Liver (tissue), 9 donors: ENCODE measurements around the gene KIF14. TPM values are rescaled to one million over a fixed set of nuclear protein-coding genes. Genes with fewer than 3 reads are reported as not detected.

ENCODE experiments used
- DNase-seq: peaks from one replicate; pipeline ENCODE4 v3.0.0-alpha.2; 2017; ENCODE audit warnings: low spot score
- H3K27ac ChIP-seq, 2 donors: one replicate each; pipeline ENCODE4 v1.7.0; 2013; ENCODE audit warnings: inconsistent platforms in 2 of 2, low read length in 2 of 2, control low read depth in 1 of 2, low read depth in 1 of 2, mild to moderate bottlenecking in 1 of 2
- H3K27me3 ChIP-seq, 4 donors: one replicate each; pipeline versions ENCODE4 v1.6.1 to v1.7.0; 2013; ENCODE audit warnings: low read length in 3 of 4, inconsistent platforms in 1 of 4, mild to moderate bottlenecking in 1 of 4, moderate library complexity in 1 of 4; ENCODE audit not compliant: control insufficient read depth in 4 of 4, insufficient read depth in 4 of 4
- H3K36me3 ChIP-seq, 4 donors: one replicate each; pipeline versions ENCODE4 v1.6.1 to v1.7.0; 2013; ENCODE audit warnings: low read length in 3 of 4, mild to moderate bottlenecking in 3 of 4, low read depth in 1 of 4, moderate library complexity in 1 of 4; ENCODE audit not compliant: control insufficient read depth in 4 of 4, insufficient read depth in 3 of 4
- H3K4me1 ChIP-seq, 4 donors: one replicate each; pipeline versions ENCODE4 v1.6.1 to v1.7.0; 2013; ENCODE audit warnings: low read length in 3 of 4, mild to moderate bottlenecking in 3 of 4, moderate library complexity in 1 of 4; ENCODE audit not compliant: control insufficient read depth in 4 of 4, insufficient read depth in 4 of 4
- H3K4me3 ChIP-seq, 3 donors: one replicate each; pipeline versions ENCODE4 v1.6.1 to v1.7.0; 2013; ENCODE audit warnings: low read length in 3 of 3, control low read depth in 1 of 3, low read depth in 1 of 3, mild to moderate bottlenecking in 1 of 3
- H3K9ac ChIP-seq, 2 donors: one replicate each; pipeline ENCODE4 v1.7.0; 2013; ENCODE audit warnings: low read length in 2 of 2, mild to moderate bottlenecking in 2 of 2, moderate library complexity in 2 of 2, control low read depth in 1 of 2, low read depth in 1 of 2
- H3K9me3 ChIP-seq, 4 donors: one replicate each; pipeline versions ENCODE4 v1.6.1 to v1.7.0; 2013; ENCODE audit warnings: low read length in 3 of 4; ENCODE audit not compliant: control insufficient read depth in 4 of 4
- EGR1 ChIP-seq, 2 donors: IDR thresholded peaks; 2 replicates each; pipeline ENCODE4 v1.6.1; 2016 to 2018; ENCODE audit warnings: antibody characterized with exemption in 2 of 2, low read depth in 2 of 2
- FOXA1 ChIP-seq: IDR thresholded peaks from 2 replicates; pipeline ENCODE4 v1.6.1; 2016; ENCODE audit warnings: antibody characterized with exemption
- FOXA2 ChIP-seq: IDR thresholded peaks from 2 replicates; pipeline ENCODE4 v1.6.1; 2016; ENCODE audit warnings: antibody characterized with exemption
- GABPA ChIP-seq, 2 donors: IDR thresholded peaks in 1 of 2; conservative IDR thresholded peaks in 1 of 2; 2 replicates each; pipeline ENCODE4 v1.6.1; 2016; ENCODE audit warnings: antibody characterized with exemption in 2 of 2, mild to moderate bottlenecking in 1 of 2, moderate library complexity in 1 of 2
- HNF4A ChIP-seq, 2 donors: conservative IDR thresholded peaks; 2 replicates each; pipeline ENCODE4 v1.6.1; 2016; ENCODE audit warnings: antibody characterized with exemption in 2 of 2, mild to moderate bottlenecking in 2 of 2
- HNF4G ChIP-seq: IDR thresholded peaks from 2 replicates; pipeline ENCODE4 v1.6.1; 2016; ENCODE audit warnings: antibody characterized with exemption
- JUND ChIP-seq, 2 donors: IDR thresholded peaks; 2 replicates each; pipeline ENCODE4 v1.6.1; 2016; ENCODE audit warnings: antibody characterized with exemption in 2 of 2
- NR2F2 ChIP-seq: IDR thresholded peaks from 2 replicates; pipeline ENCODE4 v1.6.1; 2016; ENCODE audit warnings: antibody characterized with exemption
- RAD21 ChIP-seq, 2 donors: IDR thresholded peaks; 2 replicates each; pipeline ENCODE4 v1.6.1; 2016; ENCODE audit warnings: antibody characterized with exemption in 2 of 2, mild to moderate bottlenecking in 2 of 2
- RXRA ChIP-seq, 2 donors: IDR thresholded peaks; 2 replicates each; pipeline ENCODE4 v1.6.1; 2017 to 2018; ENCODE audit warnings: antibody characterized with exemption in 2 of 2, mild to moderate bottlenecking in 1 of 2
- SP1 ChIP-seq: IDR thresholded peaks from 2 replicates; pipeline ENCODE4 v1.6.1; 2018; ENCODE audit warnings: antibody characterized with exemption, mild to moderate bottlenecking
- YY1 ChIP-seq: IDR thresholded peaks from 2 replicates; pipeline ENCODE4 v1.6.1; 2016; ENCODE audit warnings: antibody characterized with exemption, mild to moderate bottlenecking
- WGBS: extraction: QIAGEN DNeasy Blood & Tissue Kit; methylation state at CpG from one replicate; pipeline ENCODE4 v1.1.7; 2013; 5-methylcytosine and 5-hydroxymethylcytosine counted together
- polyA plus RNA-seq, 2 donors: library from polyadenylated mRNA; stranded (reverse) in 1 of 2; unstranded in 1 of 2; fragments of 200-250 nt in 1 of 2; fragments of >200 nt in 1 of 2; fragmentation: Nextera tagmentation in 1 of 2; extraction: Ambion mirVana in 1 of 2; gene quantifications; one replicate each; pipeline versions ENCODE4 v1.2.1 to v1.2.3, GENCODE V29; 2013 to 2015
- total RNA-seq, 2 donors: library from RNA; depleted of rRNA; stranded (reverse); fragments of >200 nt; gene quantifications; one replicate each; pipeline ENCODE4 v1.2.3, GENCODE V29; 2014
- TF ChIP-seq, protein P1 (sequence below): fragments of 150-350 bp; IDR thresholded peaks from 2 replicates; pipeline ENCODE4 v1.5.1; 2017; ENCODE audit warnings: improper control_type of control experiment, low read depth, low read length; ENCODE audit not compliant: missing input control
- TF ChIP-seq, protein P2 (sequence below): IDR thresholded peaks from 2 replicates; pipeline ENCODE4 v1.6.1; 2016; ENCODE audit warnings: antibody characterized with exemption, mild to moderate bottlenecking
- TF ChIP-seq, protein P3 (sequence below): IDR thresholded peaks from 2 replicates; pipeline ENCODE4 v1.6.1; 2016; ENCODE audit warnings: antibody characterized with exemption
- TF ChIP-seq, protein P4 (sequence below): IDR thresholded peaks from 2 replicates; pipeline ENCODE4 v1.6.1; 2016; ENCODE audit warnings: antibody characterized with exemption
- donor health status: healthy.
- donor health status: healthy.
- donor health status: healthy.
- donor health status: healthy.
- donor health status: healthy.

The KIF14 gene
- total and polyA plus RNA-seq, 4 donors: 0.13 to 8.8 (median 0.22) TPM

DNA sequence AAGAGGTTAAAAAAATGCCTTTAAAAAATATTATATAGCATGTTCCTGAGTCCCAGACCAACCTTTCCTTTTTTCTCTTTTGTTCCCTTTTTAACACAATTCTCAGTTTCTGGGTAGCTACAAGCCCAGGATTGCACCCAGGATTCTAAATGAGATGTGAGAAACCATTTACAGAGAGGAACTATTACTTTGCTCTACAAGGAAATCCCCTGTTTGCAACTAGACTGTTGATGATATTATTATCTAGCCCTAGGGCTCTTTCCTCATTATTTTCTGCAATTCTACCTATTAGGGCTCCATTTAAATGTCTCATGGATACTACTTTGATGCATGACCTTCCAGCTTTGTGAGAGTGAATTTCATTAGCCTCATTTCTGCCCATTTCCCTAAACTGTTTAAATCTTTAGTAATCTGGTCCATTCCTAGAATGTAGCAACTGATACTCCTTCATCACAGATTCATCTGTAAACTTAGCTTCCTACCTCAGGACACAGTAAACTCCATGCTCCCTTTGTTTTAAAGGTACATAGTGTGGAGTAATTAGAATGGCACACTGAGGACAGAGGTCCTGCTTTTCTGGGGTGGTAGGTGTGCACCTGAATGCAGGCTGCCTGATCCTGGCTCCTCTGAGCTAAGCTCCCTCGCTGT lies 7.1 kb upstream of the KIF14 start:
- no peaks in the 10 kb centered on the region for H3K36me3 ChIP-seq
- WGBS: 78% methylated on average over 1 of the region's 1 CpG
- DNase-seq: no peak
- no peak overlapping the region for H3K4me3 ChIP-seq
- no peak overlapping the region for H3K9ac ChIP-seq
- no peaks in the 10 kb centered on the region for H3K27me3 ChIP-seq
- no peak for TF ChIP-seq SP1
- no peak for TF ChIP-seq FOXA1
- no peak for TF ChIP-seq GABPA (IDR thresholded peaks at IDR 0.05 in 1 of 2, conservative IDR thresholded peaks at IDR 0.05 in 1 of 2)
- TF ChIP-seq HNF4A (conservative IDR thresholded peaks at IDR 0.05): no peak
- TF ChIP-seq YY1: no peak
- no peak for TF ChIP-seq RXRA (IDR thresholded peaks at IDR 0.05)
- no peak for TF ChIP-seq FOXA2
- TF ChIP-seq, protein P1, sequence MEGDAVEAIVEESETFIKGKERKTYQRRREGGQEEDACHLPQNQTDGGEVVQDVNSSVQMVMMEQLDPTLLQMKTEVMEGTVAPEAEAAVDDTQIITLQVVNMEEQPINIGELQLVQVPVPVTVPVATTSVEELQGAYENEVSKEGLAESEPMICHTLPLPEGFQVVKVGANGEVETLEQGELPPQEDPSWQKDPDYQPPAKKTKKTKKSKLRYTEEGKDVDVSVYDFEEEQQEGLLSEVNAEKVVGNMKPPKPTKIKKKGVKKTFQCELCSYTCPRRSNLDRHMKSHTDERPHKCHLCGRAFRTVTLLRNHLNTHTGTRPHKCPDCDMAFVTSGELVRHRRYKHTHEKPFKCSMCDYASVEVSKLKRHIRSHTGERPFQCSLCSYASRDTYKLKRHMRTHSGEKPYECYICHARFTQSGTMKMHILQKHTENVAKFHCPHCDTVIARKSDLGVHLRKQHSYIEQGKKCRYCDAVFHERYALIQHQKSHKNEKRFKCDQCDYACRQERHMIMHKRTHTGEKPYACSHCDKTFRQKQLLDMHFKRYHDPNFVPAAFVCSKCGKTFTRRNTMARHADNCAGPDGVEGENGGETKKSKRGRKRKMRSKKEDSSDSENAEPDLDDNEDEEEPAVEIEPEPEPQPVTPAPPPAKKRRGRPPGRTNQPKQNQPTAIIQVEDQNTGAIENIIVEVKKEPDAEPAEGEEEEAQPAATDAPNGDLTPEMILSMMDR: no peak
- TF ChIP-seq, protein P2, sequence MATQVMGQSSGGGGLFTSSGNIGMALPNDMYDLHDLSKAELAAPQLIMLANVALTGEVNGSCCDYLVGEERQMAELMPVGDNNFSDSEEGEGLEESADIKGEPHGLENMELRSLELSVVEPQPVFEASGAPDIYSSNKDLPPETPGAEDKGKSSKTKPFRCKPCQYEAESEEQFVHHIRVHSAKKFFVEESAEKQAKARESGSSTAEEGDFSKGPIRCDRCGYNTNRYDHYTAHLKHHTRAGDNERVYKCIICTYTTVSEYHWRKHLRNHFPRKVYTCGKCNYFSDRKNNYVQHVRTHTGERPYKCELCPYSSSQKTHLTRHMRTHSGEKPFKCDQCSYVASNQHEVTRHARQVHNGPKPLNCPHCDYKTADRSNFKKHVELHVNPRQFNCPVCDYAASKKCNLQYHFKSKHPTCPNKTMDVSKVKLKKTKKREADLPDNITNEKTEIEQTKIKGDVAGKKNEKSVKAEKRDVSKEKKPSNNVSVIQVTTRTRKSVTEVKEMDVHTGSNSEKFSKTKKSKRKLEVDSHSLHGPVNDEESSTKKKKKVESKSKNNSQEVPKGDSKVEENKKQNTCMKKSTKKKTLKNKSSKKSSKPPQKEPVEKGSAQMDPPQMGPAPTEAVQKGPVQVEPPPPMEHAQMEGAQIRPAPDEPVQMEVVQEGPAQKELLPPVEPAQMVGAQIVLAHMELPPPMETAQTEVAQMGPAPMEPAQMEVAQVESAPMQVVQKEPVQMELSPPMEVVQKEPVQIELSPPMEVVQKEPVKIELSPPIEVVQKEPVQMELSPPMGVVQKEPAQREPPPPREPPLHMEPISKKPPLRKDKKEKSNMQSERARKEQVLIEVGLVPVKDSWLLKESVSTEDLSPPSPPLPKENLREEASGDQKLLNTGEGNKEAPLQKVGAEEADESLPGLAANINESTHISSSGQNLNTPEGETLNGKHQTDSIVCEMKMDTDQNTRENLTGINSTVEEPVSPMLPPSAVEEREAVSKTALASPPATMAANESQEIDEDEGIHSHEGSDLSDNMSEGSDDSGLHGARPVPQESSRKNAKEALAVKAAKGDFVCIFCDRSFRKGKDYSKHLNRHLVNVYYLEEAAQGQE: no peak
- TF ChIP-seq, protein P3, sequence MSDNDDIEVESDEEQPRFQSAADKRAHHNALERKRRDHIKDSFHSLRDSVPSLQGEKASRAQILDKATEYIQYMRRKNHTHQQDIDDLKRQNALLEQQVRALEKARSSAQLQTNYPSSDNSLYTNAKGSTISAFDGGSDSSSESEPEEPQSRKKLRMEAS: no peak
- no peak for TF ChIP-seq JUND (IDR thresholded peaks at IDR 0.05)
- TF ChIP-seq NR2F2: no peak
- TF ChIP-seq, protein P4, sequence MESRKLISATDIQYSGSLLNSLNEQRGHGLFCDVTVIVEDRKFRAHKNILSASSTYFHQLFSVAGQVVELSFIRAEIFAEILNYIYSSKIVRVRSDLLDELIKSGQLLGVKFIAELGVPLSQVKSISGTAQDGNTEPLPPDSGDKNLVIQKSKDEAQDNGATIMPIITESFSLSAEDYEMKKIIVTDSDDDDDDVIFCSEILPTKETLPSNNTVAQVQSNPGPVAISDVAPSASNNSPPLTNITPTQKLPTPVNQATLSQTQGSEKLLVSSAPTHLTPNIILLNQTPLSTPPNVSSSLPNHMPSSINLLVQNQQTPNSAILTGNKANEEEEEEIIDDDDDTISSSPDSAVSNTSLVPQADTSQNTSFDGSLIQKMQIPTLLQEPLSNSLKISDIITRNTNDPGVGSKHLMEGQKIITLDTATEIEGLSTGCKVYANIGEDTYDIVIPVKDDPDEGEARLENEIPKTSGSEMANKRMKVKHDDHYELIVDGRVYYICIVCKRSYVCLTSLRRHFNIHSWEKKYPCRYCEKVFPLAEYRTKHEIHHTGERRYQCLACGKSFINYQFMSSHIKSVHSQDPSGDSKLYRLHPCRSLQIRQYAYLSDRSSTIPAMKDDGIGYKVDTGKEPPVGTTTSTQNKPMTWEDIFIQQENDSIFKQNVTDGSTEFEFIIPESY: no peak
- TF ChIP-seq HNF4G: no peak
- no peak for TF ChIP-seq EGR1 (IDR thresholded peaks at IDR 0.05; ENCODE audit: low read depth in 2 of 2)
- TF ChIP-seq RAD21 (IDR thresholded peaks at IDR 0.05): no peak
- no peak overlapping the region for H3K27ac ChIP-seq
- H3K4me1 ChIP-seq: no peaks in the 10 kb centered on the region
- no peaks in the 10 kb centered on the region for H3K9me3 ChIP-seq
